Heart left ventricle (tissue), 13 donors: ENCODE measurements around the gene GRID2IP.

ENCODE experiments used
- POLR2A ChIP-seq, 2 donors: fragments of 450-650 bp; IDR thresholded peaks; one replicate each; pipeline ENCODE4 v1.6.1; 2017; ENCODE audit warnings: antibody characterized with exemption in 2 of 2, mild to moderate bottlenecking in 2 of 2, moderate library complexity in 2 of 2
- TF ChIP-seq, protein P1 (sequence below), 12 donors: fragments of 200-600 bp; sonication (generic) in 4 of 12; IDR thresholded peaks; one replicate each; pipeline versions ENCODE4 v1.5.0 to v1.8.0; 2018 to 2022; ENCODE audit warnings: antibody characterized with exemption in 12 of 12, mild to moderate bottlenecking in 5 of 12
- donor health status: ischemic (EF 13 %, LVEDD 7.1; RV severe dilation, severe dysfunction).
- donor health status: DM: no; HTN: yes; CAD: no.
- donor health status: DM: no; HTN: no; CAD: no.
- donor health status: ischemic (EF 25% LVEDD 6.9; RV normal size, moderate dysfunction).
- donor health status: ischemic (EF 25% LVEDD 5.7; RV mildly dilated, moderate dysfunction).
- donor health status: ischemic (EF 35%, LVEDD 5.7; RV mildly dilated, moderate dysfunction).
- donor health status: nonischemic (EF 11% LVEDD 7.7; RV severe dilation, severe dysfunction).
- donor health status: DM: yes; HTN: yes; CAD: no.
- donor health status: PGD.
- donor health status: ischemic (EF 29% LVEDD 5.4; RV normal size, mild dysfunction).
- donor health status: nonischemic (EF 23%, LVEDD 6.1; RV moderate dilation, normal function).

GRCh38 chr7:6577369-6578113, 26.3 kb upstream of the GRID2IP start, which contains the start of gene ZDHHC4:
- TF ChIP-seq POLR2A (IDR thresholded peaks at IDR 0.05): peak; percentile 61 to 88
- TF ChIP-seq, protein P1, sequence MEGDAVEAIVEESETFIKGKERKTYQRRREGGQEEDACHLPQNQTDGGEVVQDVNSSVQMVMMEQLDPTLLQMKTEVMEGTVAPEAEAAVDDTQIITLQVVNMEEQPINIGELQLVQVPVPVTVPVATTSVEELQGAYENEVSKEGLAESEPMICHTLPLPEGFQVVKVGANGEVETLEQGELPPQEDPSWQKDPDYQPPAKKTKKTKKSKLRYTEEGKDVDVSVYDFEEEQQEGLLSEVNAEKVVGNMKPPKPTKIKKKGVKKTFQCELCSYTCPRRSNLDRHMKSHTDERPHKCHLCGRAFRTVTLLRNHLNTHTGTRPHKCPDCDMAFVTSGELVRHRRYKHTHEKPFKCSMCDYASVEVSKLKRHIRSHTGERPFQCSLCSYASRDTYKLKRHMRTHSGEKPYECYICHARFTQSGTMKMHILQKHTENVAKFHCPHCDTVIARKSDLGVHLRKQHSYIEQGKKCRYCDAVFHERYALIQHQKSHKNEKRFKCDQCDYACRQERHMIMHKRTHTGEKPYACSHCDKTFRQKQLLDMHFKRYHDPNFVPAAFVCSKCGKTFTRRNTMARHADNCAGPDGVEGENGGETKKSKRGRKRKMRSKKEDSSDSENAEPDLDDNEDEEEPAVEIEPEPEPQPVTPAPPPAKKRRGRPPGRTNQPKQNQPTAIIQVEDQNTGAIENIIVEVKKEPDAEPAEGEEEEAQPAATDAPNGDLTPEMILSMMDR (IDR thresholded peaks at IDR 0.05): peak in 1 of 12 donors; percentile 18
